Testis (tissue), 2 donors: ENCODE data around the gene CDH23.

Experiments used
- CTCF ChIP-seq, 3 experiments: fragments of 450-650 bp in 2 of 3; fragments of 200-600 bp in 1 of 3; sonication (generic) in 1 of 3; IDR thresholded peaks; one replicate each; pipeline ENCODE4 v1.5.1; 2016 to 2019; ENCODE audit warnings: antibody characterized with exemption in 3 of 3, mild to moderate bottlenecking in 2 of 3, moderate library complexity in 1 of 3
- POLR2A ChIP-seq: fragments of 450-650 bp; IDR thresholded peaks from one replicate; pipeline ENCODE4 v1.6.1; 2017; ENCODE audit warnings: antibody characterized with exemption, mild to moderate bottlenecking, moderate library complexity

- TF ChIP-seq CTCF (IDR thresholded peaks at IDR 0.05) (no peak), POLR2A (no peak)
Measured at GRCh38 chr10:71454347-71454746, 57.6 kb downstream of the CDH23 start.
